ENCODE measurements around the gene ADSL. TPM values are rescaled to one million over a fixed set of nuclear protein-coding genes. Genes with fewer than 3 reads are reported as not detected.

The ADSL gene
- total RNA-seq, 4 donors from 2014 or later = 32.0 to 98.1 (median 77.8) TPM

Other genes starting within 250 kb of the ADSL start
- 10 to 100 TPM; 20.7 to 36.5 (median 26.9) TPM for gene TNRC6B, start 168.6 kb upstream of the ADSL start, total RNA-seq
- 10 to 100 TPM; 36.7 to 51.4 (median 46.8) TPM for gene SGSM3, start 24.1 kb downstream of the ADSL start, total RNA-seq